ENCODE measurements around the gene ZHX3. TPM values are rescaled to one million over a fixed set of nuclear protein-coding genes. Genes with fewer than 3 reads are reported as not detected.

Gene ZHX3
- total RNA-seq, 2 donors from 2014 or later, result 19.9 to 25.6 TPM

- TF ChIP-seq, protein P1, sequence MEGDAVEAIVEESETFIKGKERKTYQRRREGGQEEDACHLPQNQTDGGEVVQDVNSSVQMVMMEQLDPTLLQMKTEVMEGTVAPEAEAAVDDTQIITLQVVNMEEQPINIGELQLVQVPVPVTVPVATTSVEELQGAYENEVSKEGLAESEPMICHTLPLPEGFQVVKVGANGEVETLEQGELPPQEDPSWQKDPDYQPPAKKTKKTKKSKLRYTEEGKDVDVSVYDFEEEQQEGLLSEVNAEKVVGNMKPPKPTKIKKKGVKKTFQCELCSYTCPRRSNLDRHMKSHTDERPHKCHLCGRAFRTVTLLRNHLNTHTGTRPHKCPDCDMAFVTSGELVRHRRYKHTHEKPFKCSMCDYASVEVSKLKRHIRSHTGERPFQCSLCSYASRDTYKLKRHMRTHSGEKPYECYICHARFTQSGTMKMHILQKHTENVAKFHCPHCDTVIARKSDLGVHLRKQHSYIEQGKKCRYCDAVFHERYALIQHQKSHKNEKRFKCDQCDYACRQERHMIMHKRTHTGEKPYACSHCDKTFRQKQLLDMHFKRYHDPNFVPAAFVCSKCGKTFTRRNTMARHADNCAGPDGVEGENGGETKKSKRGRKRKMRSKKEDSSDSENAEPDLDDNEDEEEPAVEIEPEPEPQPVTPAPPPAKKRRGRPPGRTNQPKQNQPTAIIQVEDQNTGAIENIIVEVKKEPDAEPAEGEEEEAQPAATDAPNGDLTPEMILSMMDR (IDR thresholded peaks at IDR 0.05), result no peak
- intact Hi-C loops (cut with DNase I), result loop anchor here (1.0 kb wide), 1 partner anchor 166 kb away; the partner anchor contains the start of gene LPIN3
- Histone ChIP-seq H3K36me3 (peaks cover 5% of the 10 kb centered on the region), H3K9me3 (no peaks in the 10 kb centered on the region), H3K9ac (ENCODE audit: low read depth in 2 of 2, low read length in 2 of 2) (no peak overlapping the region), H3K4me1 (no peaks in the 10 kb centered on the region), H3K27me3 (no peaks in the 10 kb centered on the region), H3K4me3 (no peak overlapping the region), H3K27ac (no peak overlapping the region)
- DNase-seq, result peak; percentile 11
Measured at GRCh38 chr20:41174782-41175181, 142.7 kb downstream of the ZHX3 start.

DNA sequence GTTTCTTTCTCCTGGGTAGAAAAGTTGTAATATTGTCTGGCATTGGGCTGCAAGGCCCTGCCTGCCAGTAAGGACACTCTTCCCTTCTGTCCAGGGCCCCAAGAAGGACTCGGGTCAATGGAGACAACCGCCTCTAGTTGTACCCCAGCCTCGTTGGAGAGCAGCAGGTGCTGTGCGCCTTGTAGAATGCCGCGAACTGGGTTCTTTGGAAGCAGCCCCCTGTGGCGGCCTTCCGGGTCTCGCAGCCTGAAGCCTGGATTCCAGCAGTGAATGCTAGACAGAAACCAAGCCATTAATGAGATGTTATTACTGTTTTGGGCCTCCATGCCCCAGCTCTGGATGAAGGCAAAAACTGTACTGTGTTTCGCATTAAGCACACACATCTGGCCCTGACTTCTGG is 143.2 kb downstream of the ZHX3 start:
- no peaks in the 10 kb centered on the region for H3K4me1 ChIP-seq

DNA sequence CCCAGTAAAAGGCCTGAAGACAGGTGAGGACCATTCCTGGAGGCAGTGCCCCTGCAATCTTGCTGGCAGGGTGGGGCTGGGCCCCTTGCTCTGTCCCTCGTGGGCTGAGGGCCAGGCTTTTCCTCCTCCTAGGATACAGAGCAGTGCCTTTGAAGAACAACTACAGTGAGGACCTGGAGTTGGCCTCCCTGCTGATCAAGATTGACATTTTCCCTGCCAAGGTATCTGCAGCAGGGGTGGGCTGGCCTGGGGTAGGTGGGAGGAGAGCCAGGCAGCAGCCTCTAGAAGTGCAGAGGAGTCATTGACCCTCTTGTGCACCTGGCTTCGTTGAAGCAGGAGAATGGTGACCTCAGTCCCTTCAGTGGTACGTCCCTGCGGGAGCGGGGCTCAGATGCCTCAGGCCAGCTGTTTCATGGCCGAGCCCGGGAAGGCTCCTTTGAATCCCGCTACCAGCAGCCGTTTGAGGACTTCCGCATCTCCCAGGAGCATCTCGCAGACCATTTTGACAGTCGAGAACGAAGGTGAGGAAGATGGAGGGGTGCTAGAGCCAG is 143.7 kb downstream of the ZHX3 start:
- Histone ChIP-seq H3K27me3 (no peaks in the 10 kb centered on the region), H3K9me3 (no peaks in the 10 kb centered on the region), H3K9ac (ENCODE audit: low read depth in 2 of 2, low read length in 2 of 2) (no peak overlapping the region), H3K4me3 (no peak overlapping the region), H3K36me3 (peaks cover 5% of the 10 kb centered on the region), H3K27ac (no peak overlapping the region), H3K4me1 (no peaks in the 10 kb centered on the region)
- intact Hi-C loops (cut with DNase I), result loop anchor here (1.0 kb wide), 1 partner anchor 166 kb away; the partner anchor contains the start of gene LPIN3
- DNase-seq, result peak; percentile 15
- TF ChIP-seq, protein P1 (IDR thresholded peaks at IDR 0.05), result no peak

More for the DNA sequence above, 143.2 kb downstream of the ZHX3 start:
- H3K27ac ChIP-seq, result no peak overlapping the region
- no peak overlapping the region for H3K4me3 ChIP-seq
- TF ChIP-seq, protein P1 (IDR thresholded peaks at IDR 0.05), result no peak
- no peaks in the 10 kb centered on the region for H3K27me3 ChIP-seq
- no peaks in the 10 kb centered on the region for H3K9me3 ChIP-seq
- no peak overlapping the region for H3K9ac ChIP-seq (ENCODE audit: low read depth in 2 of 2, low read length in 2 of 2)
- DNase-seq, result peak; percentile 14
- intact Hi-C loops (cut with DNase I), result loop anchor here (1.0 kb wide), 1 partner anchor 166 kb away; the partner anchor contains the start of gene LPIN3
- peaks cover 5% of the 10 kb centered on the region for H3K36me3 ChIP-seq

- H3K4me1 ChIP-seq, result no peaks in the 10 kb centered on the region
- peaks cover 5% of the 10 kb centered on the region for H3K36me3 ChIP-seq
- peak; percentile 86 for DNase-seq
- intact Hi-C loops (cut with DNase I), result no loop called here
- H3K9ac ChIP-seq (ENCODE audit: low read depth in 2 of 2, low read length in 2 of 2), result no peak overlapping the region
- peak overlapping the region; percentile 15 for H3K27ac ChIP-seq
- H3K4me3 ChIP-seq, result no peak overlapping the region
- TF ChIP-seq, protein P1 (IDR thresholded peaks at IDR 0.05), result peak; percentile 96
- H3K27me3 ChIP-seq, result no peaks in the 10 kb centered on the region
- no peaks in the 10 kb centered on the region for H3K9me3 ChIP-seq
Measured at GRCh38 chr20:41173161-41173721, 144.3 kb downstream of the ZHX3 start.

DNA sequence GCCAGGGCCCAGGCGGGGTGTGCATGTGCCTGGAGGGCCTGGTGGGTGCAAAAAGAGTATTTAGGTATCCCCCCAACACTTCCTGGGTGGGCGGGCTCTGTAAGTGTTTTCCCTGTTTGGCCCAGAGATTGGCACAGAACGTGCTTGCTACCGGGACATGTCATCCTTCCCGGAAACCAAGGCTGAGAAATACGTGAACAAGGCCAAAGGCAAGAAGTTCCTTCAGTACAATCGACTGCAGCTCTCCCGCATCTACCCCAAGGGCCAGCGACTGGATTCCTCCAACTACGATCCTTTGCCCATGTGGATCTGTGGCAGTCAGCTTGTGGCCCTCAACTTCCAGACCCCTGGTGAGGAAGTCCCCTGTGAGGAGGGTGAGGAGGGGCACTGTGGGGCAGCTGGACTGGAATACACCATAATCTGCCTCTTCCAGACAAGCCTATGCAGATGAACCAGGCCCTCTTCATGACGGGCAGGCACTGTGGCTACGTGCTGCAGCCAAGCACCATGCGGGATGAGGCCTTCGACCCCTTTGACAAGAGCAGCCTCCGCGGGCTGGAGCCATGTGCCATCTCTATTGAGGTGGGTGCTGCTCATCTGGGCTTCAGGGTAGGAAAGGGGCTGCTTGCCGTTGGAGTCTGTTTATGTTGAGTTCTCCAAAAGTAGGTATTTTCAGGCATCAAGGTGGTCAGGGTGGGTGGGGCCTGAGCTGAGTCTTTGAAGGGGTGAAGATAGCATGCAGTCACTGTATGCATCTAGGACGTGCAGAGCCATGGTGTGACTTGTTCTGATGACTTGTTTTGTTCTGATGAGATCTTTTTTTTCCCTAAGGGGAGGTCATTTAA is 145.0 kb downstream of the ZHX3 start:
- peaks cover 6% of the 10 kb centered on the region for H3K36me3 ChIP-seq
- DNase-seq, result peak; percentile 19
- no peaks in the 10 kb centered on the region for H3K4me1 ChIP-seq
- H3K9me3 ChIP-seq, result no peaks in the 10 kb centered on the region
- H3K27me3 ChIP-seq, result no peaks in the 10 kb centered on the region
- TF ChIP-seq, protein P1 (IDR thresholded peaks at IDR 0.05), result no peak
- H3K4me3 ChIP-seq, result no peak overlapping the region
- intact Hi-C loops (cut with DNase I), result no loop called here
- H3K27ac ChIP-seq, result peak overlapping the region; percentile 15
- H3K9ac ChIP-seq (ENCODE audit: low read depth in 2 of 2, low read length in 2 of 2), result no peak overlapping the region

Measured in colonic mucosa (tissue), 4 donors.